HepG2 (cell line): Measurements from ENCODE around the gene MVK. TPM values are rescaled to one million over a fixed set of nuclear protein-coding genes. Genes with fewer than 3 reads are reported as not detected.

Experiments
- ATAC-seq: fragments of 200-7000 bp; cut with Tn5 transposase; 3 replicates; pipeline ENCODE4 v1.9.1; 2020; ENCODE audit warnings: mild to moderate bottlenecking, moderate library complexity
- BruUV-seq: library from RNA; stranded (reverse); fragments of 400-500 nt; replicated peaks from 2 replicates; lab custom pipeline; 2021; lab: Mats Ljungman, UMichigan
- CTCF ChIA-PET: fragments of 300-600 bp; formaldehyde crosslinking; extraction: SDS; loops from one replicate; lab custom pipeline; 2021; ENCODE audit warnings: low total read pairs, inconsistent platforms, low intra/inter-chr PET ratio; lab: Yijun Ruan, JAX
- POLR2A ChIA-PET: fragments of 350-600 bp; sonication (Branson Sonifier 250); formaldehyde crosslinking; loops from one replicate; lab custom pipeline; 2020; ENCODE audit warnings: antibody characterized with exemption, inconsistent platforms; lab: Yijun Ruan, JAX
- DNase-seq: peaks from one replicate; pipeline ENCODE4 v3.0.0-alpha.2; 2015; ENCODE audit warnings: low spot score
- FAIRE-seq: peaks from 3 replicates; lab custom pipeline; 2011; peaks lifted over from hg19 to GRCh38; lab: Jason Lieb, UNC
- H2AFZ ChIP-seq: one replicate; pipeline ENCODE4 v1.6.1; 2011; ENCODE audit warnings: low read length, inconsistent platforms
- H3K27ac ChIP-seq: fragments of 300-600 bp; 3 replicates; pipeline ENCODE4 v1.8.0; 2011; ENCODE audit warnings: mixed run types, mild to moderate bottlenecking, mixed read lengths, low read length, inconsistent platforms; ENCODE audit not compliant: insufficient read depth; ENCODE audit errors: extremely low read length
- H3K27me3 ChIP-seq, 2 experiments: fragments of 200-600 bp in 1 of 2; 2 replicates in 1 of 2; 3 replicates in 1 of 2; pipeline versions ENCODE4 v1.6.0 to v1.8.0; 2011; ENCODE audit warnings: low read length in 2 of 2, mild to moderate bottlenecking in 2 of 2, moderate library complexity in 2 of 2, inconsistent platforms in 1 of 2; ENCODE audit not compliant: insufficient read depth in 2 of 2, control insufficient read depth in 1 of 2
- H3K36me3 ChIP-seq, 2 experiments: fragments of 200-600 bp in 1 of 2; replicated peaks in 1 of 2; 2 replicates in 1 of 2; 3 replicates in 1 of 2; pipeline versions ENCODE4 v1.5.1 to v1.8.0; 2011; ENCODE audit warnings: low read length in 2 of 2, inconsistent platforms in 1 of 2; ENCODE audit not compliant: insufficient read depth in 2 of 2, control insufficient read depth in 1 of 2
- H3K4me1 ChIP-seq: 2 replicates; pipeline ENCODE4 v1.5.1; 2012; ENCODE audit warnings: low read length, inconsistent platforms; ENCODE audit not compliant: insufficient read depth
- H3K4me2 ChIP-seq: 2 replicates; pipeline ENCODE4 v1.6.0; 2011; ENCODE audit warnings: low read depth, low read length, inconsistent platforms
- H3K4me3 ChIP-seq, 3 experiments: fragments of 200-600 bp in 1 of 3; sonication (generic), shearing (Covaris generic) in 1 of 3; replicated peaks in 1 of 3; 2 replicates each; pipeline ENCODE4 v1.5.1; 2011 to 2016; ENCODE audit warnings: low read length in 3 of 3, inconsistent platforms in 2 of 3, low read depth in 2 of 3, mild to moderate bottlenecking in 2 of 3, control low read depth in 1 of 3, mixed read lengths in 1 of 3; ENCODE audit not compliant: insufficient read depth in 1 of 3
- H3K79me2 ChIP-seq: one replicate; pipeline ENCODE4 v1.6.1; 2011; ENCODE audit warnings: low read length, inconsistent platforms; ENCODE audit not compliant: insufficient read depth
- H3K9ac ChIP-seq: 2 replicates; pipeline ENCODE4 v1.6.0; 2011; ENCODE audit warnings: mild to moderate bottlenecking, low read depth, low read length, inconsistent platforms; ENCODE audit not compliant: insufficient read depth
- H3K9me3 ChIP-seq: 2 replicates; pipeline ENCODE4 v1.5.1; 2012; ENCODE audit warnings: mild to moderate bottlenecking, low read length
- H4K20me1 ChIP-seq: 2 replicates; pipeline ENCODE4 v1.6.0; 2011; ENCODE audit warnings: inconsistent platforms, mild to moderate bottlenecking, low read length, moderate library complexity; ENCODE audit not compliant: insufficient read depth
- IRF2 ChIP-seq: IDR thresholded peaks from 2 replicates; pipeline ENCODE4 v1.6.1; 2018; ENCODE audit warnings: missing genetic modification reagents, missing compliant biosample characterization
- JDP2 ChIP-seq: sonication (generic); formaldehyde crosslinking; IDR thresholded peaks from 2 replicates; pipeline ENCODE4 v1.8.1; 2022; ENCODE audit warnings: missing genetic modification reagents, borderline replicate concordance
- NAIF1 ChIP-seq: sonication (generic); formaldehyde crosslinking; IDR thresholded peaks from 2 replicates; pipeline ENCODE4 v1.5.0; 2020; ENCODE audit warnings: mild to moderate bottlenecking, missing genetic modification reagents, borderline replicate concordance
- NFATC3 ChIP-seq: sonication (generic); formaldehyde crosslinking; IDR thresholded peaks from 2 replicates; pipeline ENCODE4 v1.5.1; 2020; ENCODE audit warnings: mild to moderate bottlenecking, missing genetic modification reagents
- RAD21 ChIP-seq: fragments of 450-650 bp; formaldehyde crosslinking; IDR thresholded peaks from 2 replicates; pipeline ENCODE4 v1.5.0; 2020; ENCODE audit warnings: mild to moderate bottlenecking
- TAF1 ChIP-seq: sonication (generic); formaldehyde crosslinking; IDR thresholded peaks from 2 replicates; pipeline ENCODE4 v1.4.0; 2020; ENCODE audit warnings: missing genetic modification reagents
- ZBTB3 ChIP-seq: sonication (generic); formaldehyde crosslinking; IDR thresholded peaks from 2 replicates; pipeline ENCODE4 v1.4.0; 2020; ENCODE audit warnings: low read depth, mild to moderate bottlenecking, moderate library complexity, missing genetic modification reagents, borderline replicate concordance
- ZFP36L1 ChIP-seq: sonication (generic); formaldehyde crosslinking; IDR thresholded peaks from 2 replicates; pipeline ENCODE4 v1.8.0; 2022; ENCODE audit warnings: mild to moderate bottlenecking, missing genetic modification reagents, moderate library complexity
- ZNF629 ChIP-seq: sonication (generic); formaldehyde crosslinking; conservative IDR thresholded peaks from 2 replicates; pipeline ENCODE4 v1.5.0; 2020; ENCODE audit warnings: missing genetic modification reagents
- whole genome bisulfite sequencing: methylation state at CpG from one replicate; pipeline ENCODE4 v1.1.6; 2017; ENCODE audit warnings: low lambda C conversion rate; 5-methylcytosine and 5-hydroxymethylcytosine counted together
- in situ Hi-C: cut with HindIII; loops from 2 replicates; pipeline ENCODE4 v1.10.0; 2017; ENCODE audit warnings: low pct_unique_long_range_greater_than_20kb; ENCODE audit not compliant: extremely low pct_ligation_motif_present
- intact Hi-C: fragments of 100-400 bp; cut with micrococcal nuclease; formaldehyde crosslinking; loops from one replicate; pipeline ENCODE4 v1.10.0; 2022; ENCODE audit not compliant: unreplicated experiment
- polyA plus RNA-seq, 8 experiments: library from polyadenylated mRNA; depleted of rRNA in 3 of 8; stranded (reverse) in 7 of 8; unstranded in 1 of 8; fragments of >200 nt; fragmentation: Illumina TruSeq in 4 of 8; extraction: Trizol in 4 of 8; gene quantifications; 2 replicates each; pipeline versions ENCODE4 v1.2.1 to v1.2.3, GENCODE V29; 2011 to 2016; ENCODE audit warnings: low read depth in 4 of 8, missing spikeins in 1 of 8, mixed read lengths in 1 of 8; ENCODE audit not compliant: insufficient read depth in 1 of 8
- total RNA-seq, 5 experiments: library from RNA; depleted of rRNA; stranded (reverse); fragments of >200 nt; fragmentation: Illumina TruSeq; extraction: Trizol; gene quantifications; 2 replicates each; pipeline ENCODE4 v1.2.3, GENCODE V29; 2016; ENCODE audit warnings: low read depth in 1 of 5
- TF ChIP-seq, protein P1 (sequence below): sonication (generic); formaldehyde crosslinking; IDR thresholded peaks from 2 replicates; pipeline ENCODE4 v1.8.1; 2023; ENCODE audit warnings: mild to moderate bottlenecking, missing genetic modification reagents
- TF ChIP-seq, protein P2 (sequence below): sonication (generic); formaldehyde crosslinking; IDR thresholded peaks from 2 replicates; pipeline ENCODE4 v1.5.1; 2020; ENCODE audit warnings: missing genetic modification reagents, mild to moderate bottlenecking, borderline replicate concordance
- TF ChIP-seq, protein P3 (sequence below), 2 experiments: sonication (generic) in 1 of 2; formaldehyde crosslinking in 1 of 2; IDR thresholded peaks; 2 replicates each; pipeline versions ENCODE4 v1.4.0 to v1.6.1; 2018 to 2020; ENCODE audit warnings: missing genetic modification reagents in 2 of 2, borderline replicate concordance in 1 of 2, low read depth in 1 of 2, mild to moderate bottlenecking in 1 of 2, missing biosample characterization in 1 of 2

The MVK gene
- total and polyA plus RNA-seq, 2 of the 13 experiments (the other 11 are each of a cell fraction or from before 2014, with no cell fraction given), result 11.6 to 66.9 TPM

DNA sequence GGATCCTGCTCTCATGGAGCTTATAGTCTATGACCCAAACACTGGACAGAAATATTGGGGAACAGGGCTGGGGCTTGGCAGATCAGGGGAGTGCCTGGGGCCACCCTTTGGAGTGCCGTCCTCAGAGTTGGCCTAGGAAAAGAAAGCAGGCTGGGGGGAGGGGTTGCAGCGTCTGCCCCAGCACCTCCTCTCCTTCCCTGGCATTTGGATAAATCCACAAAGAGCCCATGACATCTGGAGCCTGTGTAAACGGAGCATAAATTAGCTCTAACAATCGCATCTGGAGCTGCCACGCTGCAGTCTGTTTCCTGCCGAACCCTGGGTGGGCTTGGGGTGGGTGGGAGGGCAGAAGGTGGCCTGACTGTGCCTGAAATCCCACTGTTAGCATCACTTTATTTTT is 63.8 kb downstream of the MVK start (continued):
- TF ChIP-seq, protein P1, sequence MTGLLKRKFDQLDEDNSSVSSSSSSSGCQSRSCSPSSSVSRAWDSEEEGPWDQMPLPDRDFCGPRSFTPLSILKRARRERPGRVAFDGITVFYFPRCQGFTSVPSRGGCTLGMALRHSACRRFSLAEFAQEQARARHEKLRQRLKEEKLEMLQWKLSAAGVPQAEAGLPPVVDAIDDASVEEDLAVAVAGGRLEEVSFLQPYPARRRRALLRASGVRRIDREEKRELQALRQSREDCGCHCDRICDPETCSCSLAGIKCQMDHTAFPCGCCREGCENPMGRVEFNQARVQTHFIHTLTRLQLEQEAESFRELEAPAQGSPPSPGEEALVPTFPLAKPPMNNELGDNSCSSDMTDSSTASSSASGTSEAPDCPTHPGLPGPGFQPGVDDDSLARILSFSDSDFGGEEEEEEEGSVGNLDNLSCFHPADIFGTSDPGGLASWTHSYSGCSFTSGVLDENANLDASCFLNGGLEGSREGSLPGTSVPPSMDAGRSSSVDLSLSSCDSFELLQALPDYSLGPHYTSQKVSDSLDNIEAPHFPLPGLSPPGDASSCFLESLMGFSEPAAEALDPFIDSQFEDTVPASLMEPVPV (CRISPR knock-in tag), result no peak
- no peak for TF ChIP-seq NAIF1
- TF ChIP-seq RAD21 (CRISPR knock-in tag), result no peak
- TF ChIP-seq ZBTB3 (CRISPR knock-in tag), result no peak
- TF ChIP-seq ZFP36L1 (CRISPR knock-in tag), result no peak
- no peak for TF ChIP-seq NFATC3
- TF ChIP-seq JDP2 (CRISPR knock-in tag), result no peak

DNA sequence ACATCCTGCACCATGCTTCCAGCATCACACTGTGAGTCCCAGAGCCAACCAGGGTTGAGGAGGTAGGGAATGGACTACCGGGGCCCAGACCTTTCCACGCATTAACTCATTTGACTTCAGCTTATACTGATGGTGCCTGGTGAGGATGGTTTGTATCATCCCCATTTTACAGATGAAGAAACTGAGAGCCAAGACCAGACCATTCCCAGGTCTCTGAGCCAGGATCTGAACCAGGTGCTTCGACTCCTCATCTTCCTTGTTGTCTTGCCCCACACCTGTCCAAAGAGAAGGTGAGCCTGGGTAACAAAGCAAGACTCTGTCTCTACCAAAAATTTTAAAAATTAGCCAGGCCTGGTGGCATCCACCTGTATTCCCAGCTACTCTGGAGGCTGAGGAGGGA is 64.4 kb downstream of the MVK start:
- in situ Hi-C loops (no loop called here), intact Hi-C loops (no loop called here)
- no peak overlapping the region for H3K27ac ChIP-seq
- no peak overlapping the region for H3K4me3 ChIP-seq
- no peaks in the 10 kb centered on the region for H4K20me1 ChIP-seq
- ChIA-PET POLR2A (no interaction called here), CTCF (no interaction called here)
- H3K36me3 ChIP-seq, result no peaks in the 10 kb centered on the region
- H3K4me2 ChIP-seq, result no peak overlapping the region
- peaks cover 9% of the 10 kb centered on the region for H3K4me1 ChIP-seq
- 10% methylated on average over 2 of the region's 3 CpGs for WGBS
- peaks cover 1% of the 10 kb centered on the region in 2 experiments; a peak in 2 of 5 replicates for H3K27me3 ChIP-seq
- DNase-seq (no peak), ATAC-seq (no peak), FAIRE-seq (no peak)
- no peaks in the 10 kb centered on the region for H3K79me2 ChIP-seq
- 0 out of 2 replicates have a peak, but pooled peaks cover 4% of the 10 kb centered on the region for H3K9me3 ChIP-seq
- no peak overlapping the region for H2AFZ ChIP-seq
- TF ChIP-seq, protein P2, sequence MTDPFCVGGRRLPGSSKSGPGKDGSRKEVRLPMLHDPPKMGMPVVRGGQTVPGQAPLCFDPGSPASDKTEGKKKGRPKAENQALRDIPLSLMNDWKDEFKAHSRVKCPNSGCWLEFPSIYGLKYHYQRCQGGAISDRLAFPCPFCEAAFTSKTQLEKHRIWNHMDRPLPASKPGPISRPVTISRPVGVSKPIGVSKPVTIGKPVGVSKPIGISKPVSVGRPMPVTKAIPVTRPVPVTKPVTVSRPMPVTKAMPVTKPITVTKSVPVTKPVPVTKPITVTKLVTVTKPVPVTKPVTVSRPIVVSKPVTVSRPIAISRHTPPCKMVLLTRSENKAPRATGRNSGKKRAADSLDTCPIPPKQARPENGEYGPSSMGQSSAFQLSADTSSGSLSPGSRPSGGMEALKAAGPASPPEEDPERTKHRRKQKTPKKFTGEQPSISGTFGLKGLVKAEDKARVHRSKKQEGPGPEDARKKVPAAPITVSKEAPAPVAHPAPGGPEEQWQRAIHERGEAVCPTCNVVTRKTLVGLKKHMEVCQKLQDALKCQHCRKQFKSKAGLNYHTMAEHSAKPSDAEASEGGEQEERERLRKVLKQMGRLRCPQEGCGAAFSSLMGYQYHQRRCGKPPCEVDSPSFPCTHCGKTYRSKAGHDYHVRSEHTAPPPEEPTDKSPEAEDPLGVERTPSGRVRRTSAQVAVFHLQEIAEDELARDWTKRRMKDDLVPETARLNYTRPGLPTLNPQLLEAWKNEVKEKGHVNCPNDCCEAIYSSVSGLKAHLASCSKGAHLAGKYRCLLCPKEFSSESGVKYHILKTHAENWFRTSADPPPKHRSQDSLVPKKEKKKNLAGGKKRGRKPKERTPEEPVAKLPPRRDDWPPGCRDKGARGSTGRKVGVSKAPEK, result no peak
- TF ChIP-seq TAF1 (CRISPR knock-in tag), result no peak
- TF ChIP-seq, protein P3, sequence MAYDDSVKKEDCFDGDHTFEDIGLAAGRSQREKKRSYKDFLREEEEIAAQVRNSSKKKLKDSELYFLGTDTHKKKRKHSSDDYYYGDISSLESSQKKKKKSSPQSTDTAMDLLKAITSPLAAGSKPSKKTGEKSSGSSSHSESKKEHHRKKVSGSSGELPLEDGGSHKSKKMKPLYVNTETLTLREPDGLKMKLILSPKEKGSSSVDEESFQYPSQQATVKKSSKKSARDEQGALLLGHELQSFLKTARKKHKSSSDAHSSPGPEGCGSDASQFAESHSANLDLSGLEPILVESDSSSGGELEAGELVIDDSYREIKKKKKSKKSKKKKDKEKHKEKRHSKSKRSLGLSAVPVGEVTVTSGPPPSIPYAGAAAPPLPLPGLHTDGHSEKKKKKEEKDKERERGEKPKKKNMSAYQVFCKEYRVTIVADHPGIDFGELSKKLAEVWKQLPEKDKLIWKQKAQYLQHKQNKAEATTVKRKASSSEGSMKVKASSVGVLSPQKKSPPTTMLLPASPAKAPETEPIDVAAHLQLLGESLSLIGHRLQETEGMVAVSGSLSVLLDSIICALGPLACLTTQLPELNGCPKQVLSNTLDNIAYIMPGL (CRISPR knock-in tag; IDR thresholded peaks at IDR 0.05; ENCODE audit: borderline replicate concordance in 1 of 2, low read depth in 1 of 2), result no peak
- TF ChIP-seq IRF2, result no peak
- TF ChIP-seq ZNF629 (CRISPR knock-in tag), result peak; percentile 64
- no TSS peak for BruUV-seq
- H3K9ac ChIP-seq, result no peak overlapping the region
